Urinary bladder (tissue), 4 donors: ENCODE measurements around the gene EPYC. TPM values are rescaled to one million over a fixed set of nuclear protein-coding genes. Genes with fewer than 3 reads are reported as not detected.

Experiments used
- DNase-seq: peaks from one replicate; pipeline ENCODE4 v3.0.0-alpha.2; 2015; ENCODE audit errors: extremely low spot score
- H3K27ac ChIP-seq: one replicate; pipeline ENCODE4 v1.5.1; 2013; ENCODE audit warnings: low read depth, mild to moderate bottlenecking, moderate library complexity
- H3K36me3 ChIP-seq: one replicate; pipeline ENCODE4 v1.6.1; 2013; ENCODE audit warnings: mild to moderate bottlenecking, moderate library complexity; ENCODE audit not compliant: insufficient read depth
- H3K4me1 ChIP-seq: one replicate; pipeline ENCODE4 v1.6.1; 2013; ENCODE audit warnings: mild to moderate bottlenecking, moderate library complexity; ENCODE audit not compliant: insufficient read depth
- H3K4me3 ChIP-seq: one replicate; pipeline ENCODE4 v1.5.1; 2013; ENCODE audit warnings: low read depth, low read length
- WGBS: extraction: QIAGEN DNeasy Blood & Tissue Kit; methylation state at CpG from one replicate; pipeline ENCODE4 v1.1.7; 2013; 5-methylcytosine and 5-hydroxymethylcytosine counted together
- polyA plus RNA-seq: library from polyadenylated mRNA; stranded (reverse); fragments of 200-250 nt; gene quantifications from one replicate; pipeline ENCODE4 v1.2.3, GENCODE V29; 2013
- total RNA-seq: library from RNA; depleted of rRNA; stranded (reverse); fragments of >200 nt; gene quantifications from one replicate; pipeline ENCODE4 v1.2.3, GENCODE V29; 2014
- donor health status: healthy with polysubstance abuse.
- donor health status: healthy.

Gene EPYC
- total and polyA plus RNA-seq, 2 donors, result 1.2 TPM; not detected in 1

DNA sequence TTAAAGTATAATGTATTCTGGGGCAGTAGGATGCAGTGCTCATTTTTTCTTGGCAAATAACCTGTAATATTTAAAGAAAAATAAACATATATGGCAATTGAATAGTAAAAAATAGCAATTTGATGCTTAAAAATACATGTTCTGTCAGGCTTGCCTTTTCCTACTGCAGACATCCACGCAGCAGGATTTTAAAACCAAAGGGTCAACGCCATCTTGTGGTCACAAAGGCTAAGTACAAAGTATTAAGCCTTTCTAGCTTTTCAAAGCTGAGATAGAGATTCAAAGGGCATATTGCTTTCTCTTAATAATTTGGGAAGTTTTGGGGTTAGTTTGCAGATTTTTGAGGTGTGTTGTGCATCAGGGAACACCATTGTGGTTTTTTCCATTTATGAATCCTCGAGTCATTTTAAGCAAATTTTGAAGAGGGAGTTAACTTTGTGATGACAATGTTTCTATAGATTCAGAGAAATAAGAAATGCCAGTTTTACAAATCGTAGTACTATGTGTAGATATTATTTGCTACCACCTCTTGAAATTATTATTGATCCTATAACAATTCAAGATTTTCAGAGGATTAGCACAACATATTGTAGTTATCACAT is 45.1 kb downstream of the EPYC start:
- Histone ChIP-seq H3K36me3 (no peaks in the 10 kb centered on the region), H3K4me3 (no peak overlapping the region), H3K27ac (no peak overlapping the region), H3K4me1 (no peaks in the 10 kb centered on the region)
- 13% methylated on average over 4 of the region's 4 CpGs for WGBS
- no peak for DNase-seq

DNA sequence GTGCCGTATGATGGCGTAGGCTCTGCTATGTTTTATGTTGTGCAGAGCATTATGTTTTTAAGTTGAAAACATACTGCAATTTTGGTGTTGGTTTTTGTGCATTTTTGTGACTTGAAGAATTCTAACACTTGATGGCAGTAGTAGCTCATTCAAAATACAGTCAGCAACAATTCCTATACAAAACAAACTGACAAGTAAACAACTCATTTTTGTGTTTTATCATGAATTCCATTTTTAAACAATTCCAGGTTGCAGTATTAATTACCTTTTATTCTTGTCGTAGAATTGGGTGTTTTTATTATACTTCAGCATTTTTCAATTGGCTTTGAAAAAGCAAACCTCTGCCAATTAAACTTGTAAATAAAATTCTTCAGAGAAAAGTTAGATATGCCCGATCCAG is 45.7 kb downstream of the EPYC start:
- Histone ChIP-seq H3K4me3 (no peak overlapping the region), H3K4me1 (no peaks in the 10 kb centered on the region), H3K27ac (no peak overlapping the region), H3K36me3 (no peaks in the 10 kb centered on the region)
- no peak for DNase-seq
- WGBS, result 53% methylated on average over 4 of the region's 4 CpGs

DNA sequence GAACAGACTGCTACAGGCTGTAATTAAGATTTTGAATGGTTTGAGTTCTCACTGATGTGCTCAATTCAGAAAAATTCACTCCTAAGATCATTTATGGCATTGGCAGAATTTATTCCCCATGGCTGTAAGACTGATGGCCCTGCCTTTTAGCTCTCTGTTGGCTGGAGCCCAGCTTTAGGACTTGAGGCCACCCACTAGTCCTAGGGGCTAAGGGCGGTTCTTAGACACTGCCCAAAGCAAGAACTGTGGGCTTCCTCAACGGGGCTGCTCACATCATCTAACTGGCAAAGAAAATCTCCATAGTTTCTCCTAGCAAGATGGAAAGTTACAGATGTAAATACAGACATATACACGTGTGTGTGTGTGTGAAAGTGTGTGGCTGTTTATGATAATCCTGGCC is 46.4 kb downstream of the EPYC start:
- H3K36me3 ChIP-seq, result no peaks in the 10 kb centered on the region
- no peak overlapping the region for H3K27ac ChIP-seq
- 66% methylated on average over 3 of the region's 3 CpGs for WGBS
- H3K4me3 ChIP-seq, result no peak overlapping the region
- no peaks in the 10 kb centered on the region for H3K4me1 ChIP-seq
- no peak for DNase-seq

DNA sequence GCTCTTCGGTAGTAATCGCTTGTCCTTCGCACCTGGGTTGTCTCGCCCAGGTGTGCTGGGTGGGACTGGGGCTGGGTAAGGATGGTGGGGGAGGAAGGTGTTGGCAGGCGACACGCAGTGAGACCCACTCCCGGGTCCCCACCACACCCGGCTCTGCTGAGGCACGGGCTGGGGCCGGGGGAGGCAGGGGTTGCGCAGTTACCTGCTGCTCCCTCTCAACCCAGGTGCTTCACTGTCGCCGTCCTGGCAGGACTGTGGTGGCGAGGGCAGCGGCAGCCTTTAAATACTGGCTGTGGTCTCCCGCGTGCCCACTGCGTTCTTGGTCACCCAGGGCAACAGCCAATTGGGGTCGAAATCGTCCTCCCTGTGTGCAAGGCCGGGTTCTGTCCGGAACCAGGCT is 49.9 kb downstream of the EPYC start, which contains the start of gene CCER1:
Gene CCER1, minus strand, starts transcription at position 256 of the 400 bp plus-strand sequence. CDS start 434 bp downstream, outside the sequence.
- 98% methylated on average over 22 of the region's 22 CpGs for WGBS
- H3K4me3 ChIP-seq, result no peak within 1 kb of the TSS
- no peak within 1 kb of the TSS for H3K27ac ChIP-seq
- no peak for DNase-seq
- no peaks in the 10 kb centered on the region for H3K4me1 ChIP-seq
- H3K36me3 ChIP-seq, result no peaks in the 10 kb centered on the region

DNA sequence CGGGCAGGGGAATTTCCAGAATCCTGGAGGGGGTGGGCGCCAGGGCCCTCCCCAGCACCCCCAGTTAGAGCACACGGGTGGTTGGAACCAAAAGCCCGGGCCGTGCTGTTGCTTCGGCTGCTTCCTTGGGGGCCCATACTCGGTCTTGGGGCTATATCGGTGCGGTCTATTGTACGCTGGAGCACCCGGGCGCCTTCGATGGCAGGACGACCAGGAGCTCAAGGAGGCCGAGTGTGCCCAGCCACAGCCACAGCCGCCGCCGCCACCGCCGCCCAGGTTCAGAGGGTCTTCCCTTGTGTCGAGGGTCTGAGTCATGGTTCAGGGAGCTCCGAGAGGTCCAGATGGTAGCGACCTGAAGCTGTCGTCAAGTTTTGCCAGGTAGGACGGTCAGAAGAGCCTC is 50.3 kb downstream of the EPYC start:
- no peak for DNase-seq
- WGBS, result 98% methylated on average over 25 of the region's 25 CpGs
- no peaks in the 10 kb centered on the region for H3K36me3 ChIP-seq
- no peak overlapping the region for H3K27ac ChIP-seq
- no peak overlapping the region for H3K4me3 ChIP-seq
- no peaks in the 10 kb centered on the region for H3K4me1 ChIP-seq

- Histone ChIP-seq H3K4me1 (no peaks in the 10 kb centered on the region), H3K4me3 (no peak overlapping the region), H3K36me3 (no peaks in the 10 kb centered on the region), H3K27ac (no peak overlapping the region)
- DNase-seq, result no peak
- 82% methylated on average over 32 of the region's 32 CpGs for WGBS
Measured at GRCh38 chr12:90953956-90954421, 50.8 kb downstream of the EPYC start.

DNA sequence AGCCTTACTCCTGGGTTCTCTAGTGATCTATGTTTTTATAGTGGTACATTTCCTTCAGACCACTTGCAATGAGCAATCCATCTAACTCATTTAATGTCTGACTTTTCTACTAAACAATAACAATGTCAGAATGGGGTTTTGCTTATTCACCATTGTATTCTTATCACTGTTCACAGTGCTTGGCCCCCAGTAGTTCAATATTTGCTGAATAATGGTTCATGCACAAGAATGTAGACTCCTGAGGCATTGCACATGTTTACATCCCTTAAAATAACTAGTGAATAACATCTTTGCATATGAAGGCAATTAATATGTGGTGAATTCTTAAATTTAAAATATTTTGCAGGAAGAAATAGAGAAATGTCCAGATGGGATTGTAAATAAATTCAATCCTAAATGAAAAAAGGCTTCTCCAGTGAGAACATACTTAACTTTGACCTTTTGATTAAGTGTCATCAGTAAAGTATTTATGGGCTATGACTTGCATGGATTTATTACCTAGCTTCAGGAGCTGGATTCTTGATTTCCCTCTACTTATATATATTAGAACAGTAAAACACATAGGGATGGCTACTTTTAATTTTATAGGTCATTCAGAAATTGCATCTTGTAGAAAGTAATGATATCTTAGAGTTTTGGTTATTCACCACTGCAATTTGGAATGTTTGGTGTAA is 53.2 kb downstream of the EPYC start:
- Histone ChIP-seq H3K27ac (no peak overlapping the region), H3K4me3 (no peak overlapping the region), H3K36me3 (no peaks in the 10 kb centered on the region), H3K4me1 (no peaks in the 10 kb centered on the region)
- no peak for DNase-seq

DNA sequence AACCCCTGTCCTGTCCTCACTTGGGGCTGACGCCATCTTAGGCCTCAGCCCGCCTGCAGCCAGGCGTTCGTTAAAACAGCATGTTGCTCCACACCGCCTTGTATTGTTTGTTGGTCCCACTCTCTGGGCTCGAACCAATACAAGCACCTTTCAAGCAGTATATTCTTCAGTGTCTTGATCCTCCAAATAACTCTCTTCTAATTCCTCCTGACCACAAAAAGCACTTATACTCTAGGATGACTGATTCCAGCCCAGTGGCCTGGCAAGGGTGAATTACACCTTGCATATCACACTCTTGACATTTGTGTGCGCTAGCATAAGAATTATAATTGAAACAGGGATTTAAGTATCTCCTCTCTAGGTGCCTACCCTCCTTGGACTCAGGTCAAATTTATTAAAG is 56.9 kb downstream of the EPYC start:
- 96% methylated on average over 7 of the region's 7 CpGs for WGBS
- Histone ChIP-seq H3K4me3 (no peak overlapping the region), H3K36me3 (no peaks in the 10 kb centered on the region), H3K27ac (no peak overlapping the region), H3K4me1 (no peaks in the 10 kb centered on the region)
- DNase-seq, result no peak

GRCh38 chr12:90945070-90945649 is 59.6 kb downstream of the EPYC start:
- DNase-seq, result no peak
- no peak overlapping the region for H3K27ac ChIP-seq
- H3K4me1 ChIP-seq, result no peaks in the 10 kb centered on the region
- 50% methylated on average over 1 of the region's 1 CpG for WGBS
- no peak overlapping the region for H3K4me3 ChIP-seq
- H3K36me3 ChIP-seq, result no peaks in the 10 kb centered on the region

DNA sequence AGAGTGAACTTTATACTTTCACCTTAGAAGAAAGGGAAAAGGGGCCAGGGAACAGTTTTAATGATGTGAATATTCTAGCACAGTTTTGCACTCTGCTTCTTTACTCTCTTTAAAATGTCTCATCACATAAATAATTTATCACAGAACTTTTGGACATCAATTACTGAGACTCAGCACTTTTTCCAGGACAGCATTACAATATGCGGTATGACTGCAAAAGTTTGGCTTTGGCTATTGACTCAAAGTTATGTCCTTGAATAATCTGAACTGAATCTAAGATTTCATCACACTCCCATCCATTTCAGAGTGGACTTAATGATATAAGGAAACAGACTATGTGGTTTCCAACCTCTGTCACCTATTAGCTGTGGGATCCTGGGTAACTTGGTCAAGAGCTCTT is 61.5 kb downstream of the EPYC start:
- WGBS, result 76% methylated on average over 1 of the region's 1 CpG
- H3K4me3 ChIP-seq, result no peak overlapping the region

GRCh38 chr12:90940872-90941499 is 63.8 kb downstream of the EPYC start:
- Histone ChIP-seq H3K36me3 (no peaks in the 10 kb centered on the region), H3K4me3 (no peak overlapping the region), H3K4me1 (no peaks in the 10 kb centered on the region), H3K27ac (no peak overlapping the region)
- no peak for DNase-seq
- 65% methylated on average over 3 of the region's 3 CpGs for WGBS

More for the DNA sequence above, 61.5 kb downstream of the EPYC start:
- DNase-seq, result no peak
- Histone ChIP-seq H3K36me3 (no peaks in the 10 kb centered on the region), H3K27ac (no peak overlapping the region), H3K4me1 (no peaks in the 10 kb centered on the region)

DNA sequence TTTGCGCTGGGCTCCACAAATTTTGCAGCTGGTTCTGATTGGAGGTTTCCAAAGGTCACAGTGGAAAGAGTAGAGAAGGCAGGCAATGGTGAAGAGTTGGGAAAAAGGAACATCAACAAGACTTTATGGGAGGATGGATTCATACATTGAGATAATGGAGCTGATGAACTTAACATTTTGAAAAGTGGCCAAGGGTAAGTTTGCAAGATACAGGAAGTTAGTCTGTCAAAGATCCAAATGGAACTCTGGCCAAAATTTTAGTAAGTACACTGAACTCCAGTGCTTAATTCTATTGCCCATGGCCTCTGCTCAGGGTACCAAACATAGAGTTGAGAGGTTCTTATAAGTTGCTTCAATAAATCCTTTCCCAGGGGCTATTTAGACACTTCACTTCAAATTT is 65.4 kb downstream of the EPYC start:
- Histone ChIP-seq H3K4me3 (no peak overlapping the region), H3K4me1 (no peaks in the 10 kb centered on the region), H3K27ac (no peak overlapping the region), H3K36me3 (no peaks in the 10 kb centered on the region)
- DNase-seq, result no peak
- WGBS, result 69% methylated on average over 1 of the region's 1 CpG

DNA sequence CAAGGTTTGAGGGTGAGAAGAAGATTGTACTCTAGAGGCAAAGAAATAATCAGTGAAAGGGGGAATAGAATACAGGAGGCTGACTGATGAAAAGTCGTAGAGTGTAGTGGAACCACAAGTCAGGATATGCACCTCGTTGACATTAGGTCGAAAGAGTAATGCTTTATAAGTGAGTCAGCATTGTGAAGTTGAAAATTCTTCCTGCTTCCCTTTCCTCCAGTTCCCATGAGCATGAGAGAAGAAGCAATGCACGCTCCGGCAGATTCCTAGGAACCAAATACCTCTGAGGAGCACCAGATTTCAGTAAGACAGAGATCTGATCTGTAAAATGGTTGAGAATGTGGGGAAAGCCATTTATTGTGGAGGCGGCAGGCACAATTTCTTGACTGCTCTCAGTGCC is 66.3 kb downstream of the EPYC start:
- DNase-seq, result no peak
- no peak overlapping the region for H3K27ac ChIP-seq
- H3K36me3 ChIP-seq, result no peaks in the 10 kb centered on the region
- WGBS, result 69% methylated on average over 6 of the region's 6 CpGs
- no peaks in the 10 kb centered on the region for H3K4me1 ChIP-seq
- no peak overlapping the region for H3K4me3 ChIP-seq

DNA sequence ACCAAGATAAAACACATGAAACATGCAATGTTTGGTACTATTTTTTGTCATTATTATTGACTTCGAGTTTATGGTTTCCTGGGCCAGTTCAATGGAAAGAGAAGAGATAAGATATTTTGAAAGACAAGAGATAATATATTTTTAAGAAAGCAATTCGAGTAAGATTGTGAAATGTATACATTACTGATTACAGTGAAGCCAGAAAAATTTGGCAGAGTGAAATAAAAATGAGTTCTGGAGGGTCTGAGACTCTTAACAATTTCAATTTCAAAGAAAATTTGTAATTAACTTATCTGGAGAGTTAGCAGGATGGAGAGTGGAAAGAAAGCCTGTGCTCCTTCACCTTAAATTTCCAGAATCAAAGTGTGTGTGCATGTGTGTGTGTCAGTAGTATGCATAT is 67.1 kb downstream of the EPYC start:
- Histone ChIP-seq H3K4me3 (no peak overlapping the region), H3K36me3 (no peaks in the 10 kb centered on the region), H3K27ac (no peak overlapping the region), H3K4me1 (no peaks in the 10 kb centered on the region)
- no peak for DNase-seq
- WGBS, result 48% methylated on average over 2 of the region's 2 CpGs
